ENCODE results near the gene CASQ1. TPM values are rescaled to one million over a fixed set of nuclear protein-coding genes. Genes with fewer than 3 reads are reported as not detected.

The CASQ1 gene
- total RNA-seq, 1 experiment from 2014 or later = 0.46 TPM

DNA sequence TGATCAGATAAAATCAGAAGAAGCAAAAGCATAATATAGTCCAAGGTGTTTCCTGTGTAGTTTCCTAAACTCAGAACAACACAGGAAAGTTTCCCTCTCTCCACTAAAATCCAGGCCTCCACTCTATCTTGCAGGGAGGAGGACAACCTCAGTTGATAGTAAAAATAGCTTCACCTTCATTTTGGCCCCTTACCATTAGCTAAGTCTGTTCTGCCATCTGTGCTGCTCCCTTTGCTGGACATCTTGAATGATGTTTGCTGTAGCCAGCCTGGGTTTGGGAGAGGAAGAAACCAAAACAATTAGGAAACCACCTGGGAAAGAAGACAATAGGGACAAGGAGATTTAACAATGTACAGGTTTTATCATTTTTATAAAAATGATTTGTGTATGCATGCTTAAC, 53.4 kb downstream of the CASQ1 start (continued):
- TF ChIP-seq, protein P1, sequence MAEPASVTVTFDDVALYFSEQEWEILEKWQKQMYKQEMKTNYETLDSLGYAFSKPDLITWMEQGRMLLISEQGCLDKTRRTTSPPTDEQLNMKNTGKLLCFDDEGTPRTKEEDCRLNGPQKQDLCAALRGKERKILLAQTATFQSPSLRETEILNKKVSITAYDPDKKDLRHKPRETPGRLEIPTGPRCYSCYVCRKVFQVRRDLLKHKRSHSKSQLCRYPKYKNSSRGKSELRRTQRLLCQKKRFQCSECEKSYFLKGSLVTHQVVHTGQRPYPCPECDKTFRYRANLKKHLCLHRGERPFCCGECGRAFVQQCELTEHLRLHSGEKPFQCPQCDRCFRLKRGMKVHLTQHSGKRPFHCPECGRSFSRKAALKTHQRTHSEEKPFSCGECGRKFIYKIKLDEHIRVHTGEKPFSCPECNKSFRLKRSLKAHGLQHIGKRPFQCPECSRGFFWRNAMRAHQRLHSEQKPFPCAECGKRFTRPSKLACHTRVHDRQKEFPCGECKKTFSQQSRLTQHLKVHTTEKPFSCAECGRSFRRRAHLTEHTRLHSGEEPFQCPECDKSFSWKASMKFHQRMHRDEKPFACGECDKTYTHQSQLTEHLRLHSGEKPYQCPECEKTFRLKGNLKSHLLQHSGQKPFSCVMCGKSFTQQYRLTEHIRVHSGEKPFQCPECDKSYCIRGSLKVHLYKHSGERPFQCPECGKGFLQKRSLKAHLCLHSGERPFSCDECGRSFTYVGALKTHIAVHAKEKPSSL (CRISPR knock-in tag; conservative IDR thresholded peaks at IDR 0.05) = no peak
- TF ChIP-seq ZNF219 (CRISPR knock-in tag; IDR thresholded peaks at IDR 0.05; ENCODE audit: borderline replicate concordance) (no peak), E2F5 (CRISPR knock-in tag; IDR thresholded peaks at IDR 0.05) (no peak), NFE2L1 (CRISPR knock-in tag; IDR thresholded peaks at IDR 0.05) (no peak)
- TF ChIP-seq, protein P2, sequence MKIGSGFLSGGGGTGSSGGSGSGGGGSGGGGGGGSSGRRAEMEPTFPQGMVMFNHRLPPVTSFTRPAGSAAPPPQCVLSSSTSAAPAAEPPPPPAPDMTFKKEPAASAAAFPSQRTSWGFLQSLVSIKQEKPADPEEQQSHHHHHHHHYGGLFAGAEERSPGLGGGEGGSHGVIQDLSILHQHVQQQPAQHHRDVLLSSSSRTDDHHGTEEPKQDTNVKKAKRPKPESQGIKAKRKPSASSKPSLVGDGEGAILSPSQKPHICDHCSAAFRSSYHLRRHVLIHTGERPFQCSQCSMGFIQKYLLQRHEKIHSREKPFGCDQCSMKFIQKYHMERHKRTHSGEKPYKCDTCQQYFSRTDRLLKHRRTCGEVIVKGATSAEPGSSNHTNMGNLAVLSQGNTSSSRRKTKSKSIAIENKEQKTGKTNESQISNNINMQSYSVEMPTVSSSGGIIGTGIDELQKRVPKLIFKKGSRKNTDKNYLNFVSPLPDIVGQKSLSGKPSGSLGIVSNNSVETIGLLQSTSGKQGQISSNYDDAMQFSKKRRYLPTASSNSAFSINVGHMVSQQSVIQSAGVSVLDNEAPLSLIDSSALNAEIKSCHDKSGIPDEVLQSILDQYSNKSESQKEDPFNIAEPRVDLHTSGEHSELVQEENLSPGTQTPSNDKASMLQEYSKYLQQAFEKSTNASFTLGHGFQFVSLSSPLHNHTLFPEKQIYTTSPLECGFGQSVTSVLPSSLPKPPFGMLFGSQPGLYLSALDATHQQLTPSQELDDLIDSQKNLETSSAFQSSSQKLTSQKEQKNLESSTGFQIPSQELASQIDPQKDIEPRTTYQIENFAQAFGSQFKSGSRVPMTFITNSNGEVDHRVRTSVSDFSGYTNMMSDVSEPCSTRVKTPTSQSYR (CRISPR knock-in tag; IDR thresholded peaks at IDR 0.05) = no peak
- TF ChIP-seq, protein P3, sequence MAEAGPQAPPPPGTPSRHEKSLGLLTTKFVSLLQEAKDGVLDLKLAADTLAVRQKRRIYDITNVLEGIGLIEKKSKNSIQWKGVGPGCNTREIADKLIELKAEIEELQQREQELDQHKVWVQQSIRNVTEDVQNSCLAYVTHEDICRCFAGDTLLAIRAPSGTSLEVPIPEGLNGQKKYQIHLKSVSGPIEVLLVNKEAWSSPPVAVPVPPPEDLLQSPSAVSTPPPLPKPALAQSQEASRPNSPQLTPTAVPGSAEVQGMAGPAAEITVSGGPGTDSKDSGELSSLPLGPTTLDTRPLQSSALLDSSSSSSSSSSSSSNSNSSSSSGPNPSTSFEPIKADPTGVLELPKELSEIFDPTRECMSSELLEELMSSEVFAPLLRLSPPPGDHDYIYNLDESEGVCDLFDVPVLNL (CRISPR knock-in tag; IDR thresholded peaks at IDR 0.05; ENCODE audit: borderline replicate concordance, low read depth) = no peak

DNA sequence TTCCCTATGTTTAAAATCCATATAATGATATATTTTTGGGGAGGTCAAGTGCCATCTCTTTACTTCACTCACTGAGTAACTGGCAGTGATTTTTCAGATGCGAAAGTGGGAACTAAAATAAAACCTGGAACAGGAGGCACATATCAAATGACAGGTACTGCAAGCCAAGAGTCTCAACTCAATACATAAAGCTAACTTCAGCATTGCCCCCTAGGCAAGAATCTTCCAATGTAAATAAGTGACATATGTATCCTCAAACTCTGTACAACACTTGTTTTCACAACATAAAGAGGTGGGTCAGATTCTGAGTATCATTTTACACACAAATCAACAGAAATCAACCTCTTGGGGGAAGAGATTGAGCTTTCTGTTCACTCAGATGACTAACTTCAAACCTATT, 53.8 kb downstream of the CASQ1 start:
- CTCF ChIA-PET = interaction anchor here (0.5 to 2.3 kb wide), 7 partner anchors 25 to 186 kb away, joined by 3 to 7 read pairs (median 4); no protein-coding TSS in a partner anchor
- no peak for ATAC-seq
- no peak for DNase-seq (ENCODE audit: low spot score)
- TF ChIP-seq ATF1 (CRISPR knock-in tag; IDR thresholded peaks at IDR 0.05) (no peak), NR2C2 (CRISPR knock-in tag; IDR thresholded peaks at IDR 0.05) (no peak), MYBL2 (CRISPR knock-in tag; IDR thresholded peaks at IDR 0.05) (no peak), TCF7 (CRISPR knock-in tag; IDR thresholded peaks at IDR 0.05; ENCODE audit: low read depth) (no peak), HMGXB4 (CRISPR knock-in tag; IDR thresholded peaks at IDR 0.05) (no peak), ZNF232 (CRISPR knock-in tag; IDR thresholded peaks at IDR 0.05) (no peak), JAZF1 (CRISPR knock-in tag; IDR thresholded peaks at IDR 0.05) (no peak), GRHL2 (CRISPR knock-in tag; IDR thresholded peaks at IDR 0.05; ENCODE audit: insufficient replicate concordance, severe bottlenecking) (no peak), TEAD1 (CRISPR knock-in tag; IDR thresholded peaks at IDR 0.05) (no peak), ZNF416 (CRISPR knock-in tag; IDR thresholded peaks at IDR 0.05) (no peak), SP1 (CRISPR knock-in tag; conservative IDR thresholded peaks at IDR 0.05) (no peak), ATF2 (CRISPR knock-in tag; IDR thresholded peaks at IDR 0.05; ENCODE audit: borderline replicate concordance, low read depth) (no peak), E2F5 (CRISPR knock-in tag; IDR thresholded peaks at IDR 0.05) (no peak), RELA (CRISPR knock-in tag; IDR thresholded peaks at IDR 0.05; ENCODE audit: borderline replicate concordance) (no peak)
- TF ChIP-seq, protein P4, sequence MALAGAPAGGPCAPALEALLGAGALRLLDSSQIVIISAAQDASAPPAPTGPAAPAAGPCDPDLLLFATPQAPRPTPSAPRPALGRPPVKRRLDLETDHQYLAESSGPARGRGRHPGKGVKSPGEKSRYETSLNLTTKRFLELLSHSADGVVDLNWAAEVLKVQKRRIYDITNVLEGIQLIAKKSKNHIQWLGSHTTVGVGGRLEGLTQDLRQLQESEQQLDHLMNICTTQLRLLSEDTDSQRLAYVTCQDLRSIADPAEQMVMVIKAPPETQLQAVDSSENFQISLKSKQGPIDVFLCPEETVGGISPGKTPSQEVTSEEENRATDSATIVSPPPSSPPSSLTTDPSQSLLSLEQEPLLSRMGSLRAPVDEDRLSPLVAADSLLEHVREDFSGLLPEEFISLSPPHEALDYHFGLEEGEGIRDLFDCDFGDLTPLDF (CRISPR knock-in tag; IDR thresholded peaks at IDR 0.05) = no peak
- TF ChIP-seq, protein P5, sequence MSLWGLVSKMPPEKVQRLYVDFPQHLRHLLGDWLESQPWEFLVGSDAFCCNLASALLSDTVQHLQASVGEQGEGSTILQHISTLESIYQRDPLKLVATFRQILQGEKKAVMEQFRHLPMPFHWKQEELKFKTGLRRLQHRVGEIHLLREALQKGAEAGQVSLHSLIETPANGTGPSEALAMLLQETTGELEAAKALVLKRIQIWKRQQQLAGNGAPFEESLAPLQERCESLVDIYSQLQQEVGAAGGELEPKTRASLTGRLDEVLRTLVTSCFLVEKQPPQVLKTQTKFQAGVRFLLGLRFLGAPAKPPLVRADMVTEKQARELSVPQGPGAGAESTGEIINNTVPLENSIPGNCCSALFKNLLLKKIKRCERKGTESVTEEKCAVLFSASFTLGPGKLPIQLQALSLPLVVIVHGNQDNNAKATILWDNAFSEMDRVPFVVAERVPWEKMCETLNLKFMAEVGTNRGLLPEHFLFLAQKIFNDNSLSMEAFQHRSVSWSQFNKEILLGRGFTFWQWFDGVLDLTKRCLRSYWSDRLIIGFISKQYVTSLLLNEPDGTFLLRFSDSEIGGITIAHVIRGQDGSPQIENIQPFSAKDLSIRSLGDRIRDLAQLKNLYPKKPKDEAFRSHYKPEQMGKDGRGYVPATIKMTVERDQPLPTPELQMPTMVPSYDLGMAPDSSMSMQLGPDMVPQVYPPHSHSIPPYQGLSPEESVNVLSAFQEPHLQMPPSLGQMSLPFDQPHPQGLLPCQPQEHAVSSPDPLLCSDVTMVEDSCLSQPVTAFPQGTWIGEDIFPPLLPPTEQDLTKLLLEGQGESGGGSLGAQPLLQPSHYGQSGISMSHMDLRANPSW (CRISPR knock-in tag; conservative IDR thresholded peaks at IDR 0.05; ENCODE audit: low read depth) = no peak

More for the DNA sequence above, 53.8 kb downstream of the CASQ1 start:
- Mint-ChIP-seq H3K36me3 (peaks cover 33% of the 10 kb centered on the region), H3K9me3 (no peaks in the 10 kb centered on the region), H3K27me3 (ENCODE audit: low read depth) (no peaks in the 10 kb centered on the region), H3K4me3 (no peak overlapping the region), H3K27ac (no peak overlapping the region), H3K4me1 (peaks cover 2% of the 10 kb centered on the region; the same call in 1 of the 2 replicates)
- POLR2A ChIA-PET = no interaction called here

Data from WTC11 (cell line).